Measurements from ENCODE around the gene OR5B21.

The OR5B21 gene

GRCh38 chr11:58511636-58512035 lies 3.7 kb upstream of the OR5B21 start:
- TF ChIP-seq MYC (IDR thresholded peaks at IDR 0.05; ENCODE audit: low read depth, low read length) = no peak
- TF ChIP-seq POLR2A (IDR thresholded peaks at IDR 0.05; ENCODE audit: extremely low read depth, insufficient read length) = no peak
- TF ChIP-seq MAX (IDR thresholded peaks at IDR 0.05; ENCODE audit: low read depth, low read length) = no peak
- TF ChIP-seq CTCF (IDR thresholded peaks at IDR 0.05; ENCODE audit: low read depth, low read length) = no peak
- H3K4me3 ChIP-seq (ENCODE audit: low read depth, low read length) = no peak overlapping the region
- no peak for DNase-seq (ENCODE audit: low read depth)

- no peak overlapping the region for H3K4me3 ChIP-seq (ENCODE audit: low read depth, low read length)
- TF ChIP-seq MYC (IDR thresholded peaks at IDR 0.05; ENCODE audit: low read depth, low read length) (no peak), POLR2A (IDR thresholded peaks at IDR 0.05; ENCODE audit: extremely low read depth, insufficient read length) (no peak), CTCF (IDR thresholded peaks at IDR 0.05; ENCODE audit: low read depth, low read length) (no peak), MAX (IDR thresholded peaks at IDR 0.05; ENCODE audit: low read depth, low read length) (no peak)
- DNase-seq (ENCODE audit: low read depth) = no peak
These were observed 1.8 kb upstream of the OR5B21 start for GRCh38 chr11:58509748-58510147.

- TF ChIP-seq MAX (IDR thresholded peaks at IDR 0.05; ENCODE audit: low read depth, low read length) (no peak), POLR2A (IDR thresholded peaks at IDR 0.05; ENCODE audit: extremely low read depth, insufficient read length) (no peak), CTCF (IDR thresholded peaks at IDR 0.05; ENCODE audit: low read depth, low read length) (no peak), MYC (IDR thresholded peaks at IDR 0.05; ENCODE audit: low read depth, low read length) (no peak)
- DNase-seq (ENCODE audit: low read depth) = no peak
- no peak overlapping the region for H3K4me3 ChIP-seq (ENCODE audit: low read depth, low read length)
These were observed 909 bp upstream of the OR5B21 start for GRCh38 chr11:58508814-58509213.

GRCh38 chr11:58507355-58507754 lies 550 bp downstream of the OR5B21 start:
- H3K4me3 ChIP-seq (ENCODE audit: low read depth, low read length) = no peak overlapping the region
- TF ChIP-seq MYC (IDR thresholded peaks at IDR 0.05; ENCODE audit: low read depth, low read length) (no peak), CTCF (IDR thresholded peaks at IDR 0.05; ENCODE audit: low read depth, low read length) (no peak), MAX (IDR thresholded peaks at IDR 0.05; ENCODE audit: low read depth, low read length) (no peak), POLR2A (IDR thresholded peaks at IDR 0.05; ENCODE audit: extremely low read depth, insufficient read length) (no peak)
- DNase-seq (ENCODE audit: low read depth) = no peak

- TF ChIP-seq CTCF (IDR thresholded peaks at IDR 0.05; ENCODE audit: low read depth, low read length) (no peak), MAX (IDR thresholded peaks at IDR 0.05; ENCODE audit: low read depth, low read length) (no peak), MYC (IDR thresholded peaks at IDR 0.05; ENCODE audit: low read depth, low read length) (no peak), POLR2A (IDR thresholded peaks at IDR 0.05; ENCODE audit: extremely low read depth, insufficient read length) (no peak)
- DNase-seq (ENCODE audit: low read depth) = no peak
- H3K4me3 ChIP-seq (ENCODE audit: low read depth, low read length) = no peak overlapping the region
These were observed 970 bp downstream of the OR5B21 start for GRCh38 chr11:58506935-58507334.

- H3K4me3 ChIP-seq (ENCODE audit: low read depth, low read length) = no peak overlapping the region
- TF ChIP-seq MYC (IDR thresholded peaks at IDR 0.05; ENCODE audit: low read depth, low read length) (no peak), CTCF (IDR thresholded peaks at IDR 0.05; ENCODE audit: low read depth, low read length) (no peak), MAX (IDR thresholded peaks at IDR 0.05; ENCODE audit: low read depth, low read length) (no peak), POLR2A (IDR thresholded peaks at IDR 0.05; ENCODE audit: extremely low read depth, insufficient read length) (no peak)
- DNase-seq (ENCODE audit: low read depth) = no peak
These were observed 2.1 kb downstream of the OR5B21 start for GRCh38 chr11:58505849-58506248.

Measured in NB4 (cell line).